IMR-90 (cell line): ENCODE measurements around the gene TSPAN14. TPM values are rescaled to one million over a fixed set of nuclear protein-coding genes. Genes with fewer than 3 reads are reported as not detected.
A peak's percentile ranks its signal among the peaks of the same experiment; 100 is the strongest.

Source experiments
- ATAC-seq: fragments of 200-7000 bp; cut with Tn5 transposase; 2 replicates; pipeline ENCODE4 v1.9.1; 2020; ENCODE audit warnings: low read depth, mild to moderate bottlenecking, moderate library complexity
- BruUV-seq: library from RNA; stranded (reverse); fragments of 400-500 nt; replicated peaks from 2 replicates; lab custom pipeline; 2021; lab: Mats Ljungman, UMichigan
- CTCF ChIA-PET: fragments of 300-600 bp; formaldehyde crosslinking; extraction: SDS; loops from one replicate; lab custom pipeline; 2021; ENCODE audit warnings: antibody characterized with exemption; lab: Yijun Ruan, JAX
- POLR2A ChIA-PET: fragments of 300-600 bp; sonication (Branson Sonifier 250); formaldehyde crosslinking; loops from one replicate; lab custom pipeline; 2022; ENCODE audit warnings: antibody characterized with exemption; ENCODE audit not compliant: unreplicated experiment; lab: Charles Lee
- DNase-seq: peaks from one replicate; pipeline ENCODE4 v3.0.0; 2013
- H2AFZ ChIP-seq: replicated peaks from 2 replicates; pipeline ENCODE3; 2013; ENCODE audit warnings: low read length, mild to moderate bottlenecking; ENCODE audit not compliant: poor library complexity
- H2AK5ac ChIP-seq: 2 replicates; pipeline ENCODE4 v1.6.1; 2013; ENCODE audit warnings: low read depth, low read length, inconsistent platforms
- H2AK9ac ChIP-seq: replicated peaks from 2 replicates; pipeline ENCODE3; 2013; ENCODE audit warnings: mild to moderate bottlenecking, low read depth, low read length, moderate library complexity; ENCODE audit not compliant: poor library complexity
- H2BK120ac ChIP-seq: 2 replicates; pipeline ENCODE4 v1.6.1; 2013; ENCODE audit warnings: low read depth, low read length, inconsistent platforms
- H2BK15ac ChIP-seq: 3 replicates; pipeline ENCODE4 v1.6.1; 2013; ENCODE audit warnings: low read depth, low read length, inconsistent platforms
- H2BK20ac ChIP-seq: 2 replicates; pipeline ENCODE4 v1.6.1; 2013; ENCODE audit warnings: low read depth, mild to moderate bottlenecking, inconsistent platforms, low read length, moderate library complexity
- H2BK5ac ChIP-seq: 2 replicates; pipeline ENCODE4 v1.6.1; 2013; ENCODE audit warnings: mild to moderate bottlenecking, low read depth, low read length, inconsistent platforms; ENCODE audit not compliant: poor library complexity, severe bottlenecking
- H3K14ac ChIP-seq: replicated peaks from 2 replicates; pipeline ENCODE4 v1.6.1; 2013; ENCODE audit warnings: low read depth, low read length, inconsistent platforms
- H3K18ac ChIP-seq: 2 replicates; pipeline ENCODE4 v1.6.1; 2013; ENCODE audit warnings: low read depth, low read length, control low read depth
- H3K23ac ChIP-seq: 2 replicates; pipeline ENCODE4 v1.6.1; 2013; ENCODE audit warnings: low read depth, low read length, inconsistent platforms
- H3K27ac ChIP-seq: 2 replicates; pipeline ENCODE4 v1.5.1; 2013; ENCODE audit warnings: mild to moderate bottlenecking, control low read depth, low read length; ENCODE audit not compliant: insufficient read depth
- H3K27me3 ChIP-seq: 2 replicates; pipeline ENCODE4 v1.6.1; 2013; ENCODE audit warnings: low read length; ENCODE audit not compliant: control insufficient read depth, insufficient read depth
- H3K36me3 ChIP-seq: 2 replicates; pipeline ENCODE4 v1.6.1; 2013; ENCODE audit warnings: low read length, mixed read lengths; ENCODE audit not compliant: control insufficient read depth, insufficient read depth
- H3K4ac ChIP-seq: 2 replicates; pipeline ENCODE4 v1.6.1; 2013; ENCODE audit warnings: low read depth, low read length, inconsistent platforms
- H3K4me1 ChIP-seq: 2 replicates; pipeline ENCODE4 v1.6.1; 2013; ENCODE audit warnings: low read length, mixed read lengths; ENCODE audit not compliant: control insufficient read depth, insufficient read depth
- H3K4me2 ChIP-seq: 2 replicates; pipeline ENCODE4 v1.6.1; 2013; ENCODE audit warnings: low read depth, mild to moderate bottlenecking, control low read depth, low read length, moderate library complexity
- H3K4me3 ChIP-seq: 2 replicates; pipeline ENCODE4 v1.5.1; 2013; ENCODE audit warnings: low read depth, mild to moderate bottlenecking, control low read depth, low read length, moderate library complexity; ENCODE audit not compliant: insufficient read depth
- H3K56ac ChIP-seq: 2 replicates; pipeline ENCODE4 v1.6.1; 2013; ENCODE audit warnings: low read length, inconsistent platforms; ENCODE audit not compliant: insufficient read depth; ENCODE audit errors: extremely low read depth
- H3K79me1 ChIP-seq, 2 experiments: 2 replicates each; pipeline ENCODE4 v1.6.1; 2013; ENCODE audit warnings: low read length in 2 of 2, inconsistent platforms in 1 of 2, low read depth in 1 of 2
- H3K9ac ChIP-seq: 2 replicates; pipeline ENCODE4 v1.6.1; 2013; ENCODE audit warnings: low read depth, low read length, control low read depth
- H3K9me1 ChIP-seq: 2 replicates; pipeline ENCODE4 v1.6.1; 2013; ENCODE audit warnings: low read length, inconsistent platforms; ENCODE audit not compliant: insufficient read depth
- H3K9me3 ChIP-seq: 2 replicates; pipeline ENCODE4 v1.6.1; 2013; ENCODE audit warnings: low read length; ENCODE audit not compliant: control insufficient read depth, insufficient read depth
- H4K20me1 ChIP-seq: 2 replicates; pipeline ENCODE4 v1.6.1; 2013; ENCODE audit warnings: low read length, inconsistent platforms; ENCODE audit not compliant: insufficient read depth
- H4K5ac ChIP-seq: 2 replicates; pipeline ENCODE4 v1.6.1; 2013; ENCODE audit warnings: mild to moderate bottlenecking, low read depth, low read length, control low read depth
- H4K8ac ChIP-seq, 2 experiments: 2 replicates each; pipeline ENCODE4 v1.6.1; 2013; ENCODE audit warnings: low read depth in 2 of 2, low read length in 2 of 2, control low read depth in 1 of 2, inconsistent platforms in 1 of 2
- H4K91ac ChIP-seq: 2 replicates; pipeline ENCODE4 v1.6.1; 2013; ENCODE audit warnings: low read depth, low read length, inconsistent platforms; ENCODE audit not compliant: insufficient read depth
- CEBPB ChIP-seq: IDR thresholded peaks from 2 replicates; pipeline ENCODE4 v1.6.1; 2012; ENCODE audit warnings: low read depth, low read length, improper control_type of control experiment
- CHD1 ChIP-seq: IDR thresholded peaks from 2 replicates; pipeline ENCODE4 v1.6.1; 2012; ENCODE audit warnings: low read depth, low read length, improper control_type of control experiment
- ELK1 ChIP-seq: fragments of 150-350 bp; IDR thresholded peaks from 2 replicates; pipeline ENCODE4 v1.6.1; 2016; ENCODE audit warnings: low read depth, mild to moderate bottlenecking, low read length, moderate library complexity, borderline replicate concordance
- MAFK ChIP-seq: IDR thresholded peaks from 2 replicates; pipeline ENCODE4 v1.6.1; 2012; ENCODE audit warnings: low read depth, low read length, improper control_type of control experiment
- MAZ ChIP-seq: IDR thresholded peaks from 2 replicates; pipeline ENCODE4 v1.6.1; 2012; ENCODE audit warnings: low read depth, mild to moderate bottlenecking, low read length, improper control_type of control experiment, moderate library complexity, borderline replicate concordance
- MXI1 ChIP-seq: IDR thresholded peaks from 2 replicates; pipeline ENCODE4 v1.6.1; 2012; ENCODE audit warnings: low read depth, mild to moderate bottlenecking, low read length, moderate library complexity, borderline replicate concordance
- NFE2L2 ChIP-seq: fragments of 150-350 bp; IDR thresholded peaks from 2 replicates; pipeline ENCODE4 v1.6.1; 2016; ENCODE audit warnings: low read depth, mild to moderate bottlenecking, low read length
- POLR2A ChIP-seq: IDR thresholded peaks from 2 replicates; pipeline ENCODE4 v1.6.1; 2012; ENCODE audit warnings: mild to moderate bottlenecking, low read depth, low read length
- RCOR1 ChIP-seq: IDR thresholded peaks from 2 replicates; pipeline ENCODE4 v1.6.1; 2012; ENCODE audit warnings: mild to moderate bottlenecking, low read length, improper control_type of control experiment; ENCODE audit not compliant: insufficient replicate concordance
- USF2 ChIP-seq: fragments of 150-350 bp; IDR thresholded peaks from 2 replicates; pipeline ENCODE4 v1.6.1; 2017; ENCODE audit warnings: mild to moderate bottlenecking, antibody characterized with exemption, low read length, low read depth
- WGBS, 2 experiments: methylation state at CpG; one replicate each; pipeline versions ENCODE4 v1.1.5 to v1.1.7; 2013; ENCODE audit warnings: missing lambda C conversion rate in 2 of 2; ENCODE audit not compliant: insufficient read length in 1 of 2; ENCODE audit errors: extremely low coverage in 2 of 2; 5-methylcytosine and 5-hydroxymethylcytosine counted together
- dilution Hi-C: fragments of 300-500 bp; cut with HindIII; formaldehyde crosslinking; loops from one replicate; pipeline ENCODE4 v1.14.3; 2018; ENCODE audit warnings: low sequenced_read_pairs; ENCODE audit not compliant: unreplicated experiment
- in situ Hi-C: fragments of 300-500 bp; cut with MboI; formaldehyde crosslinking; loops from 3 replicates; pipeline ENCODE4 v1.14.3; 2019; ENCODE audit warnings: low sequenced_read_pairs, inconsistent platforms, mixed read lengths
- intact Hi-C: fragments of 100-400 bp; cut with micrococcal nuclease; formaldehyde crosslinking; loops from 2 replicates; pipeline ENCODE4 v1.10.0; 2022
- polyA plus RNA-seq, 3 experiments: library from polyadenylated mRNA; depleted of rRNA; stranded (reverse); fragments of >200 nt; gene quantifications; 2 replicates each; pipeline ENCODE4 v1.2.3, GENCODE V29; 2012; ENCODE audit warnings: low replicate concordance in 1 of 3
- total RNA-seq: library from RNA; depleted of rRNA; stranded (reverse); fragments of >200 nt; gene quantifications from 2 replicates; pipeline ENCODE4 v1.2.3, GENCODE V29; 2012

The TSPAN14 gene
- total and polyA plus RNA-seq, 2 of the 4 experiments (the other 2 are of a cell fraction), result 18.5 to 43.0 TPM

- Histone ChIP-seq H2AK5ac (no peak overlapping the region), H3K9me3 (no peaks in the 10 kb centered on the region), H2BK5ac (no peak overlapping the region), H3K36me3 (peaks cover 4% of the 10 kb centered on the region; the same call in 1 of the 2 replicates), H3K9ac (no peak overlapping the region), H3K56ac (no peak overlapping the region), H4K91ac (no peak overlapping the region), H2BK120ac (no peak overlapping the region), H3K9me1 (peaks cover 28% of the 10 kb centered on the region), H3K4me1 (peaks cover 31% of the 10 kb centered on the region), H2BK15ac (no peak overlapping the region), H4K20me1 (peaks cover 35% of the 10 kb centered on the region), H3K27ac (no peak overlapping the region), H3K27me3 (no peaks in the 10 kb centered on the region), H3K18ac (no peak overlapping the region), H4K5ac (no peak overlapping the region), H2BK20ac (no peak overlapping the region), H4K8ac (0 out of 4 replicates have a peak overlapping the region, but pooled peaks of 1 of the 2 experiments have one; percentile 7), H3K14ac (no peak overlapping the region), H3K4me3 (no peak overlapping the region), H3K4me2 (no peak overlapping the region), H3K23ac (no peak overlapping the region), H3K4ac (no peak overlapping the region), H2AFZ (no peak overlapping the region), H2AK9ac (no peak overlapping the region), H3K79me1 (peaks cover 22 to 84% of the 10 kb centered on the region in 2 experiments)
- no TSS peak for BruUV-seq
- no peak for TF ChIP-seq MXI1
- no peak for TF ChIP-seq MAFK
- no peak for TF ChIP-seq CHD1
- TF ChIP-seq RCOR1, result no peak
- TF ChIP-seq POLR2A, result no peak
- no peak for TF ChIP-seq NFE2L2
- TF ChIP-seq ELK1, result no peak
- no peak for TF ChIP-seq CEBPB
- no peak for TF ChIP-seq MAZ
- TF ChIP-seq USF2, result no peak
- no peak for ATAC-seq
- intact Hi-C loops (no loop called here), in situ Hi-C loops (loop anchor here (25.0 kb wide), 1 partner anchor 305 kb away; no protein-coding TSS in a partner anchor), dilution Hi-C loops (no loop called here)
- ChIA-PET POLR2A (no interaction called here), CTCF (interaction anchor here (0.7 to 5.1 kb wide), 2 partner anchors 8 to 39 kb away, joined by 3 to 26 read pairs; no protein-coding TSS in a partner anchor)
- no peak for DNase-seq
- WGBS, 2 experiments, result 91% methylated on average over 7 of the region's 10 CpGs; no CpG with 5 or more reads in 1 of the 2 experiments
These were observed 12.7 kb downstream of the TSPAN14 start for GRCh38 chr10:80466724-80467326.
